ENCODE measurements around the gene ACSS3.
"Not testable (repeated sequence)": the region's sequence is repeated elsewhere in the genome, so short reads cannot be mapped to it uniquely, and the experiment has no call there.

Gene ACSS3

DNA sequence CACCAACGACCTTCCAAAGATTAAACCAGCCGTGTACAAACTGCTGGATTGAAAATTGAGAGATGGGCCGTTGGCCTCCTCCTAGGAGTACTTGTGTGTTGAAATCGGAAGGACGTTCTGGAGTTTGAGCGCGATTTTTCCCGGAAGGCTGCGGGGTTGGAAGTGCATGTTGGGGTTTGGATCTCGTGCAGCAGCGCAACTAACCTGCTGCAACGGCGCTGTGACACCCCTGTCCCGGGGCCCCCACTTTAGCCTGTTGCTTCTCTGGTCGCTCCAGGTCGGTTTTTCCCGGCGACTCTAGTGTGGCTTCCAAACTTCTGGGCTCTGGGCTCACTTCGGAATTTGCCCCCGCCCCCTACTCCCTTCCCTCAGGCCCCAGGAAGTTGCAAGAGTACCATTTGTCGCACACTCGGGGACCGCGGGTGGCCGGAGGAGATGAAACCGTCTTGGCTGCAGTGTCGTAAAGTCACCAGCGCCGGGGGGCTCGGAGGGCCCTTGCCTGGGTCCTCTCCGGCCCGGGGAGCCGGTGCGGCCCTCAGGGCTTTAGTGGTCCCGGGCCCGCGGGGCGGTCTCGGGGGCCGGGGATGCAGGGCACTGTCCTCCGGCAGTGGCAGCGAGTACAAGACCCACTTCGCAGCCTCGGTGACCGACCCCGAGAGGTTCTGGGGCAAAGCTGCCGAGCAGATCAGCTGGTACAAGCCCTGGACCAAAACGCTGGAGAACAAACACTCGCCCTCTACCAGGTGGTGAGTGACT lies at the start of gene ACSS3:
Gene ACSS3 (plus strand): TSS at position 394 of the 756 bp plus-strand sequence. CDS start 42 bp downstream, at position 436.
- DNase-seq: peak; percentile 4

GRCh38 chr12:81034926-81035325 lies 43.0 kb upstream of the ACSS3 start:
- no peak for DNase-seq

- DNase-seq: no peak
These were observed 38.6 kb upstream of the ACSS3 start for GRCh38 chr12:81039231-81039630.

- DNase-seq: no peak
These were observed 33.7 kb upstream of the ACSS3 start for GRCh38 chr12:81043979-81044740.

DNA sequence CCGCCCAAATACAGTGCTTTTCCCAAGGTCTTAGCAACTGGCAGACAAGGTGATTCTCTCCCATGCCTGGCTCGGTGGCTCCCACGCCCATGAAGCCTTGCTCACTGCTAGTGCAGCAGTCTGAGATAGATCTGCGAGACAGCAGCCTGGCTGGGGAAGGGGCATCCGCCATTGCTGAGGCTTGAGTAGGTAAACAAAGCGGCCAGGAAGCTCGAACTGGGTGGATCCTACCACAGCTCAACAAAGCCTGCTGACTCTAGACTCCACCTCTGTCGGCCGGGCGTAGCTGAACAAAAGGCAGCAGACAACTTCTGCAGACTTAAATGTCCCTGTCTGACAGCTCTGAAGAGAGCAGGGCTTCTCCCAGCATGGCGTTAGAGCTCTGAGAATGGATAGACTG lies 12.9 kb upstream of the ACSS3 start:
- not testable (repeated sequence) for DNase-seq

DNA sequence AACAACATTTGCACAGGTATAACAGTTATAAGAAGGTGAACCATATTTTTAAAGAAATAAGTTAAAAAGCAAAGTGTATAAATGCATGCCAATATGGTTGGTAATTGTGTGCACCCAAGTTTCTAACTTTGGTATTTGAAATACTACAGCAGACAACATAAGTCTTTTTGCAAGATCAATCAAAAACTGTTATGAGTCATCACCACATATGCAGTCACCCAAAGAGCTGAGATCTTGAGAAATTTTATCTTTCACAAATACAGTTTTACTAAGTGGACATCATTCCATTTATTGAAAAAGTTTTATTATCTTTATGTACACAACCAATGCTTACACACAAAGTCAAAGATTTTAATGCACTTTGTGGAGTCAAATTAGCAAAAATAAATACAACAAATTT lies 7.0 kb upstream of the ACSS3 start:
- DNase-seq: peak; percentile 32

DNA sequence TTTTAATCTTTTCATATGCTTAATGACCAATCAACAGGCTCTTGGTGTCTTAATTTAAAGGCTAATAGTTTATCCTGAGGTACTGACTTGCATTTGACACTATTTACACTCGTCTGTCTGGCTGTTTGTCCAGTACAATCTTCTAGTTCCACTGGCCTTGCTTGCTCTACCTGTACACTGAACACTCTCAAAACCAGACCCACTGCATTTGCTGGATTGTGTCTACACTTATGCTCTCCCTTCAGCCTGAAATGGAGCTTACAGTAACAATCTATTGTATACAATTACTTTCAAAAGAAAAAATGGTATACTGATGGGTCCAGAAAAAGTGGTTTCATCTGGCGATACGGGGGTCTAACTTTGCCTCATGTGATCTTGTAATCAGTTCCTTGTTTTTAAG lies 2.3 kb upstream of the ACSS3 start:
- DNase-seq: no peak

DNA sequence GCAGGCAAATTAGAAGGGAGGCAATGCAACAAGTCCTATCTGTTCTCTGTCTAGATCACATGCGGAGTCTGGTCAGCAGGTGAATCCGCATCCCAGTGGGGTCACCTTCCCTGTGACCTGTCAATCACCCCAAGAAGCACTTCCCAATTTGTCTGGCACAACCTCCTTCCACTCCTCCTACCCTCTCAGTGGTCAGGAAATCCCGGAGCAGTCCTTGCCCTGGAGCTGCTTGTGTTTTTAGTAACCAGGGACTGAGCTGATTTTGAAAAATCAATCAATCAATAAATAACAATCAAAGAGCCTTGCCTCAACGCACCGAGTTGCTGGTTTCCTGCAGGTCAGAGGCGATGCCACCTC lies 572 bp upstream of the ACSS3 start:
- DNase-seq: no peak

- peak; percentile 60 for DNase-seq
These were observed 754 bp downstream of the ACSS3 start for GRCh38 chr12:81078469-81079196.

GRCh38 chr12:81079280-81080076 lies 1.6 kb downstream of the ACSS3 start:
- DNase-seq: no peak

GRCh38 chr12:81080431-81080983 lies 2.6 kb downstream of the ACSS3 start:
- DNase-seq: no peak

GRCh38 chr12:81081726-81082125 lies 3.8 kb downstream of the ACSS3 start:
- DNase-seq: no peak

DNA sequence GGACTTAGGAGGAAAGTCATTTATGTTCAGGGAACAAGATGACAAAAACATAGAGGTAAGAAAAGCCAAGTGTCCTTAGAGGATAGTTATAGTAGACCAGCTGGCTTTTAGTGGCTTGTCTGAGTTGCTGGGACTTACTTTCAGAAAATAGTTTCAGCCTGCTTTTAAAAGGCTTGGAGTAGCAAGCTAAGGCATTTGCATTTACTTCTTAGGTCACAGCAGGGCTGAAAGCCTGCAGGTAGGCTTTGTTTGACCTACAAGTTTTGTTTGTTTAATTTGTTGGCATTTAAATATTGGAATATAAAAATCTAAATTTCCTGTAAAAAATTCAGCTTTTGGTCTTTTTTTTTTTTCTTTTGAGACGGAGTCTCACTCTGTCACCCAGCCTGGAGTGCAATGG lies 5.1 kb downstream of the ACSS3 start:
- no peak for DNase-seq

GRCh38 chr12:81083906-81084513 lies 6.1 kb downstream of the ACSS3 start:
- DNase-seq: no peak

DNA sequence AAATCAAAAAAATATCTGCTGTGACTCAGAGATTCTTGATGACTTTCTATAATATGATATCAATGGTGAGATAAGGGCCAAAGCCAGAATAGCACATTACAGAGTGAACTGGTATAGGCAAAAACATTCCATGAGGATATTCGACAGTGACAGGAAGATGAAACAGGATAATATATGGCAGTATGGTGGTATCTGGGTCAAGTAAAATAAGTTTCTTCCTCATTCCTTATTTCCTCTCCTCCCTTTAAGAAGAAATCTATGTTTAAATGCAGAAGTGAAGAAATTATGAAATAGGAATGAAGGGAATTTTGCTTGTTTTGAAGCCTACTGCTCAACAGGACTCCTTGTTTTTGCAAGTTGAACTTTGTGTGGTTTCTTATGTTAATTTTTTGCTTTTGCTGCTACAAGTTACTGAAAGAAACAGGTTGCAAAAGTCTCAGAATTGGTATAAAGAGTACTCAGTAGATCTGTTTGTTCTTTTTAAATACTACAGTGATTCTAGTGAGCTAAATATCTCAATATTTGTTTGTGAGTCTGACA lies 7.0 kb downstream of the ACSS3 start:
- DNase-seq: no peak

- DNase-seq: no peak
These were observed 8.0 kb downstream of the ACSS3 start for GRCh38 chr12:81085832-81086231.

- no peak for DNase-seq
These were observed 8.5 kb downstream of the ACSS3 start for GRCh38 chr12:81086342-81086741.

GRCh38 chr12:81088221-81088620 lies 10.3 kb downstream of the ACSS3 start:
- DNase-seq: no peak

DNA sequence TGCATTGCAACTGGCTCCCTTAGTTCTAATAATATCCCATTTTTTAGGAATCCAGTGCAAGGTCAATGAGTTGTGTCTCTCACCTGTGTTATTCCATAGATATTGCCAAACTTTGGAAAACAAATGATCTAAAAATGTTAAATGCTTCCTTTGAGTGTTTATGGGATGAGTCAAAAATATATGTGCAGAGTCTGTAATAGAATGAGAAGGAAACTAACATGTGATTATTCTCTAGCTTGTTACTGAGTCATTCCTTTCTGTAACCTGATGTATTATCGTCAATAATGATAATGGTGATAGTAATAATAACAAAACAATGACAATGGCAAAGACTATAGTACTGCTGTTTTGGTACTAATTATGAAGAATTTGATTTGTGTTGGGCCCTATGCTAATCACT lies 11.5 kb downstream of the ACSS3 start:
- DNase-seq: no peak

DNA sequence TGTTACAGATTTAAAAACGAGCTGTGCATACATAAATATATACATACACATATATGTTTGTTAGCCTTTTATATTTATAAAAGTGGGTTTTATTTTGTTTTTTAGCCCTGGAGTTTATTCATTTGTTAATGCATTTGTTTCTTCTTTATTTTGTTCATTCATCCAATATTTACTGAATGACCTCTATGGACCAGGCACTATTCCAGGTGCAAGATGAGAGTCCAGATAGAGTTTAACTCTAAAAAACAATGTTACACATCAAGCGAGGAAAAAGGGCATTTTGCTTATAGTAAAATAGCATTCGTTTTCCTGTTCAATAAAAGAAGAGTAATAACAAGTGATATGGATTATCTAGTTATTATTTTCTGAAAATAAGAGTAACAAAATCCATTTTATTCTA lies 14.2 kb downstream of the ACSS3 start:
- DNase-seq: no peak

DNA sequence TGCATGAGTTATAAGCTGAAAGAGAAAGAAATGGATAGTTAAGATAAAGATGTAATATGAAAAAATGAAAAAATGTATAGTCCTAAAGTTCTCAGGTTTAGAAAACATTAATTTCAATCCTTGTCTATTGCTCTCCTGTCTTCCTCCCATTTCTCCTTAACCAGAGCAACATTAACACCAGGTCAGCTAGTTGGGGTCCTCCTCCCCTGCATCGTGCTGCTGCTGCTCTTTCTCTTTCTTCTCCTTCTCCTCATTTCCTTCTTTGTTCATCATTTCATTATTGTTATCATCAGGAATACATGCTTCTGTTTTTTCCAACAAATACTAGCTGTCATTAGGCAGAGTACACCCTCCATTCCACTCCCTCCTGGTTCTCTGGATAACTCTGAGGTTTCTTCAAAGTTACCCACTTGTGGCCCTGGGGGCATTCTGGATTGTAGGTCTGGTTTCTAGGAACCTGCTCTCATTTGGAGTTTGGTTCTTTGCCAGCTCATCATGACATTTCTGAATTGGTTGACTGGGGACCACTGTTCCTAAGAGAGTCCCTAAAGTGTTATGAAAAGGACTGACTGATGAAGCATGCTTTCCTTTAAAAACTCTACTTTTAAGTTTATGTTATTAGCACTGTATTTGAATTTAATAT lies 17.0 kb downstream of the ACSS3 start:
- no peak for DNase-seq

All from HCEC 1CT (cell line).